HG03575 (cell line): Measurements from ENCODE around the gene GALNS.

ENCODE experiments used
- ATAC-seq: cut with Tn5 transposase; IDR thresholded peaks from one replicate; pipeline ENCODE4 v1.9.1; 2021; ENCODE audit not compliant: unreplicated experiment, insufficient number of reproducible peaks, low FRiP score; ENCODE audit errors: extremely low read depth

GALNS gene

DNA sequence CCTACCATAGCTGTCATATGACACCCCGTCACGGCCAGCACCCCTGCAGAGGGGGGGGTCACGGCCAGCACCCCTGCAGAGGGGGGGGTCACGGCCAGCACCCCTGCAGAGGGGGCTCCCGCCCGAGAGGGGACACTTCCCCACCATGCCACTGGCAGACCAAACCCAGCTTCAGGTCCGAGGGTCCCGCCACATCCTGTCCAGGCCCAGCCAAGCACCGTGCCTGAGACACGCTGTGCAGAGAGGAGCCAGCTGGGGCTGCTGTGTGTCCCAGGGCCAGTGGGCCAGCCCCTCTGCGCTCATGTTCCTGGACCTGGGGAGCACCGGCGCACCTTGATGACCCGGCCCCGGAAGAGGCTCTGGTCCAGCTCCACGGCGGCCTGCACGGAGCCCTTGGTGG, 7.8 kb upstream of the GALNS start:
- no peak for ATAC-seq

DNA sequence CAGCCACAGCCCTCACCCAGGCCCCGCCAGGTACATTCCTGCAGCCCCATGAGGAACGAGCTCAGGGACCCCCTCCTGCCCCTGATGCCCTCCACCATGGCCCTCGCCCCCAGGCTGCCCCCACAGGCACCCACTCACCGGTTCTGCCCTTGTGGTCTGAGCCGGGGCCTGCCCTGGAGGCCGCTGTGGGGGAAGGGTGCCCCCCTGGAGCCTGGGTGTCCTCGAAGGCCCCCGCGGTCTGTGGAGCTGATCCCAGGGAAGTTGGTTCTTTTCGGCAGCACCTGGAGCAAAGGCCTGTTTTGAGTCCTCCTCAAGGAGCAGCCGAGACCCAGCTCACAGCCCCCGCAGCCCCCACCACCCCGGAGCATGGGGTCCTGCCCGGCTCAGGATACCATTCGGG, 7.4 kb upstream of the GALNS start:
- ATAC-seq, result no peak

DNA sequence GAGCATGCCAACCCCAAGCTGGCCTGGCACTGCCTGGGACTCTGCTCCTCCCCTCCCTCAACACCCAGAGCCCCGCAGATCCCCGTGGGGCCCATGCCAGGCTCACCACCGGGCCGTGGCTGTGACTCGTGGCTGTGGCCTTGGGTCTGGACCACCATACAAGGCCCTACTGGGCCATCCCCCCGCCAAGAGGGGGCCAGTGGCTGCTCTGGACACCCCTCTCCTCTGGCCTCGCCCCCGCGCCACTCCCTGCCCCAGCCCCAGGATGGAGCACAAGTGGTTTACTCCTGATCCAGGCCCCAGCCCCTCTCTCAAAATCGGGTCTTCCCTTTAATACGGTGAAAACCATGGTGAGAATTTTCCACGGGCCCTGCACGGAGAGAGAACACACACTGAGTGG, 6.7 kb upstream of the GALNS start:
- no peak for ATAC-seq

DNA sequence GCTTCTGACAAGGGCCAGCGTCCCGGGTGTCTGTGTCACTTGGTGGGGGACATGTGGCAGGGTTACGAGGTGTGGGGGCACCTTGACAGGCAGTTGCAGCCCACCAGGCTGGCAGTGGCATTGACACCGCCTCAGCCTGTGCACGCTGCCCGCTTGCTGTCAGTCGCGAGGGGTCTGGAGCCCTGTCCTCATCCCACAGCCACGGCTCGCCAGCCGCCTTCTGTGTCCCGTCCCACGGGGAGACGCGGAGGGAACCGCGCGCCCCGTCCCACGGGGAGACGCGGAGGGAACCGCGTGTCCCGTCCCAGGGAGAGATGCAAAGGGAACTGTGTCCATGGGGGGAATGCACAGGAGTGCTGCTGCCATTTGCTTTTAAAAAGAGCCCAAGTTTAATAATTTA, 6.2 kb upstream of the GALNS start:
- no peak for ATAC-seq

DNA sequence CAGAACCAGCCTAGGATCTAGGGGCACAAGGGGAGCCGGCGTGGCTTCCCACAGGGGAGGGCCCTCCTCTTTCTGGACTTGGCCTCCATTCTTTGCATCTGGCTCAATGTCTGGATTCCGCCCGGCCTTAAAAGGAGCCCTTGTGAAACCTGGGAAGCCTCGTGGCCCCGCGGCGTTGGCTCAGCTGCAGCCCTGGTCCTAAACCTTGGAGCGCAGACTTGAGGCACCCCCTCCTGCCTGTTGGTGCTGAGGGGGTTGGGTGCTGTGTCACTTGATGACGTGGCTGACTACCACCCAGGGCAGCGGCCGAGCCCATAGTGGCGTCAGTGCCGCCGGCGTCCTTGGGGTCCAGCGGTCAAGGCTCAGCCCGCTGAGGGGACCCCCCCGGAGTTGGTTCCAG, 4.6 kb upstream of the GALNS start:
- no peak for ATAC-seq

DNA sequence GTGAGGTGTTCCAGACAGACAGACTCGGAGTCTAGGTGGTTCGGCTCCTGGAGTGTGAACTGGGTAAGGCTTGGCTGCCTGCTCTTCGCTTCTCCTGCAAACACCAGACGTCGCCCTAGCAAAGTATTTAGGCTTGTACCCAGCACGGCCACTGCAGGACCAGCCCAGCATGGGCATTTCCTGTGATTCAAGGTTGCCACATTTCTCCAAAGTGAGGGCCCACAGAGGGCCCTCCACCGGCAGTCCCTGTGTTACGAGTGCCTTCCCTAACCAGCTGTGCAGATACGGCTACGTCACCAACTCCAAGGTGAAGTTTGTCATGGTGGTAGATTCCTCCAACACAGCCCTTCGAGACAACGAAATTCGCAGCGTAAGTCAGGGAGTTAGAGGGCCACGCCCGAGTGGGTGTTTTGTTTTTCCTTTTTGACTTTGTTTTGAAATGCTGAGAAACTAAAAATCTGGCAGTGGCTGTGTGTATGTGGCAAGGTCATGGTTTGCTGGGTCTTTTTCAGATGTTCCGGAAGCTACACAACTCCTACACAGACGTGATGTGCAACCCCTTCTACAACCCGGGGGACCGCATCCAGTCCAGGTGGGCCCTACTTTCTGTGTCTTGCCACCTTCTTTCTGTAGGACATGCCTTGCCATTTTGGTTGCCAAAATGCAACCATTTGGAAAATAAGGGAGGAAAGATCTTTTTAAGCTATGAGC, 2.8 kb upstream of the GALNS start:
- ATAC-seq, result no peak

DNA sequence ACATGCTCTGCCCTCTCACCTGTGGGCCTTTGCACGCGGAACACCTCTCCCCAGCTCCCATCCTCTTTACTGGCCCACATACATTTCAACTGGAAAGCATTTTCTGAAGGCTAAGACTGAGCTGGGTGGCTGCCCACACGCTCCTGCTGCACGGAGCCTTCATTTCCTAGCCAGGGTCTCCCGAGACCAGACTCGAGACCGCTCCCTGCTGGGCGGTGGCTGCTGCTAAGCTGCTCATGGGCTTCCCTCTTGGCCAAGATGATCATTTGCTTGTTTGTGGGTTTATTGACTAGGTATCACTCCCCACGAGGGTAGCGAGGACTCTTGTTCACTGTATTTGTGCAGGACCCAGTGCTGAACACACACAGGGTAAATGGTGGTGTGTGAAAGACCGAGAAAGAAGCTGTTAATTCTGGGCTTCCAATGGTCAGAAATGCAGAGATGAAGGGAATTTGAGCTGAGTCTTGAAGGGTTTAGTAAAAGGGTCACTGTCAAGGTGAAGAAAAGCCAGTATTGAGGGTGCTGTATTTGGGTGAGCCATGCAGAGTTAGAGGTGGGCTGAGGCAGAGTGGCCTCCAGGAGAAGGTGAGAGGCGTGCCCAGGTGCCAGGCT, 1.1 kb upstream of the GALNS start:
- no peak for ATAC-seq

DNA sequence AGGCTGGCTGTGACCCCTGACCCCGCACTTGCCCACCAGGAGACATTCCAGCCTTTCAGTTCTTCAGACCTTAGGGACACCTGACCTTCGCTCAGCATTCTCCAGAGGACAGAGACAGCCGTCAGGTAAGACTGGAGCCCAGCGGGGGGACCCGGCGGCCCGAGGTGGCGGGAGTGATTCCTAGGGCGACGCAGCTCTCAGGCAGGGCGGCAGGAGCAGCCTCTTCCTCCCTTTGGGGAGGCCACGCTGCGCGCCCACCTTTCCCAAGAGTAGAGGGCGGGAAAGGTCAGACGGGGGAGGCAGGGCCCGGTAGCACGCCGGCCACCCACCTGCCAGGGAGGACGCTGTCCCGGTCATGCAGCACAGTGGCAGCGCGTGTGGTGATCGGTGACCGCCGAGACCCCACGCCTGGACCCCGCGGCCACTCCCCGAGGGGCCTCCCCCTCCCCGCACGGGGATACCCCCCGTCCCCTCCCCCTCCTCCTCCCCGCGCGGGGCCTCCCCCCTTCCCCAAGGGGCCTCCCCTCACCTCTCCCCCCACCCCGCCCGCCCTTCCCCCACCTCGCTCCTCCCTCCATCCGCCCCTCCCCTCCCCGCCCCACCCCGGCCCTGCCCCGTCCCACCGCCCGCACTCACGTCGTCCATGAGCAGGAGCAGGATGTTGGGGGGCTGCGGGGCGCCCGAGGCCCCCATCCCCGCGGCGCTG, 472 bp downstream of the GALNS start:
- no peak for ATAC-seq

DNA sequence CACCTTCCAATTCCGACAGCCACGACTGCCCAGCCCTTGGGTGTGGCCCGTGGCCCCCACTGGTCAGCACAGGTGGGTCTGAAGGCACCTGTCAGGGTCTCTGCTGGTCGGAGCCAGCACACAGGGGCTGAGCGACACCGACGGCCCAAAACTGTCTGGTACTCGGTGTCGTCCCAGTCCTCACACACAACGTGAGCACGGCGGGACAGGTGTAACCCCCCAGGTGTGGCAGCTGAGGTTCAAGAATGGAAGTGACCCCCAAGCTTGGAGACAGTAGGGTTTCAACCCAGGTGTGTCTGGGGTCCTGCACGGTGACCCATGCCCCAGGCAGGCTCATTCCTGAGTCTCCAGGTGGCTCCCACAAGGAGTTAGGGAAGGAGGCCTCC, 1.0 kb downstream of the GALNS start:
- ATAC-seq, result no peak

DNA sequence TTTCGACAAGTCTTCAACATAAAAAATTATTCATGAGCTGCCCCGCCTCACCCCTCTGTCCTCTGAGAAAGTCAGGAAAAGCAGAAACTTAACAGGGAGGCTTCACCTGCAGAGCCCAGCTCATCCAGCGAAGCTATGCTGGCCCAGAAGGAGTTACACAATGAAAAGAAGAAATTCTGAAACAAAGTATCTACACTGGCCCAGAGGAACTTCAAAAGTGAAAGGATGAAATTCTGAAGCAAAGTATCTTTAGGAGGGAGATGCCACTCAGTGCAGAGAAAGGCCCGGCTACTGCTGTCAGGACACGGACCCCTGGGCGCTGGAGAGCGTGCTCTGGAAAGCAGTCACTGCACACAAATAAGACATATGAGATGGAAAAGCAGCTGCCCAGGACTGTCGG, 1.6 kb downstream of the GALNS start:
- no peak for ATAC-seq

DNA sequence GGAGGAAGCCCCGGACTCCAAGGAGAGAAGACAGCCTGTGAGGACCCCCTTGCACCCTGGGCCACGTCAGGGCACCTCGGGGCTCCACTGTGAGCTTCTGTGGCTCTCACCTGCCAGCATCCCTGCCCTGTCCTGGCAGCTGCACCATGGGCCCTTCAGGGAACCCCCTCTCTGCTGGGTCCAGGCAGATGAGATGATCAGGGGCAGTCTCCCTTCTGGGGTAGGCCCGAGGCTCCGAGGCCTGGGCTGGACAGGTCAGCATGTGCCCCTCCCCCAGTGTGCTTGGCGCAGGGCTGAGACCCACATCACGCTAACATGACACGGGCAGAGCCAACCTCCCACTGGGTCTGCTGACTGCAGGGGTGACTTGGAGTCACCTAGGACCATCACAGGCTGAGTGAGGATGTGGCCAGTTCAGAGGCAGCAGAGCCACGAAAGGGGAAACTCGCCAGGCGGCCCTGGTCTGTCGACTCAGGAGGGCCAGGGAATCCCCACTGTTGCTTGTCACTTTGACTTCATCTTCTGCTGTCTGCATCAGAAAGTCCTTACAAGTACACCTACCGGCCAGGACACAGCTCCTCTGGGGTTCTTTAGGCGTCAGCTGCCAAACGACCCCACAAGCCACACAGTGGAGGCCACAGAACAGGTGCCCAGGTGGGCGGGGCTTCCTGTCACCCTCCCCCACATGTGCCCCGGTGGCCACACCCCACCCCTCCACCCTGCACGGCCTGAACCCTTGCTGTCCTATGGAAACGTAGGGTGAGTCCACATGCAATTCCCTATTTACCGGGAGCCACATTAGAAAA, 2.2 kb downstream of the GALNS start:
- no peak for ATAC-seq

DNA sequence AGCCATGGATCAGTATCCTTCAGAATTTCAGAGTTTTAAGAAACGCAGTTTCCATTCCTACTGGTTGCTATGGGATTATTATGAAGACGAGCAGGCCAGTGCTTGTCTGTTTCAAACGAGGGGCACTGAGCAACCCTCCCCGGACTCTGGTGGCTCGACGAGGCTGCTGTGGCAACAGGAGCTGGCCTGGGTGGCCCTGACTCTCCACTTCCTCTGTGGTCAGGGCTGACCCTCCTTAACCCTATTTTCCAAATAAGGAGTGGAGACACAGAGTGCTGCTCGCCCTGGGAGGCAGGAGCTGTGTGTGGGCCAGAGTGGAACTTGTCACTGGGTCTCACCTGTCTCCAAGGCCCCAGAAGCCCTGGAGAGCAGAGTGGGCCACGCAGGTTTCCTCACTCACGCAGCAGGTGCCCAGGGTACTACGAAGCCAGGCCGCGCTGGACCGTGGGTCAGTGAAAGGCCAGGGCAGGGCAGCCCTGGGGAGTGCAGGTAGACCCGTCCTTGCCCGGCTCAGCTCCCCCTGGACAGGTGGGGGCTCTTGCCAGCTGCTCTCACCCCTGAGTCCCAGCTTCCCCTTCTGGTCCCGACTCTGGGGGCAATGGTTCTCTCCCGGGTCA, 3.3 kb downstream of the GALNS start:
- no peak for ATAC-seq

DNA sequence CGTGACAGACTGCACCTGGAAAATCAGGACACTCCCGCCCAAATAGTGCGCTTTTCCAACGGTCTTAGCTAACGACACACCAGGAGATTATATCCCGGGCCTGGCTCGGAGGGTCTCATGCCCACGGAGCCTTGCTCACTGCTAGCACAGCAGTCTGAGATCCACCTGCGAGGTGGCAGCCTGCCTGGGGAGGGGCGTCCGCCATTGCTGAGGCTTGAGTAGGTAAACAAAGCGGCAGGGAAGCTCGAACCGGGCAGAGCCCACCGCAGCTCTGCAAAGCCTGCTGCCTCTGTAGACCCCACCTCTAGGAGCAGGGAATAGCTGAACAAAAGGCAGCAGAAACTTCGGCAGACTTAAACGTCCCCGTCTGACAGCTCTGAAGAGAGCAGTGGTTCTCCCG, 5.1 kb downstream of the GALNS start:
- no peak for ATAC-seq

DNA sequence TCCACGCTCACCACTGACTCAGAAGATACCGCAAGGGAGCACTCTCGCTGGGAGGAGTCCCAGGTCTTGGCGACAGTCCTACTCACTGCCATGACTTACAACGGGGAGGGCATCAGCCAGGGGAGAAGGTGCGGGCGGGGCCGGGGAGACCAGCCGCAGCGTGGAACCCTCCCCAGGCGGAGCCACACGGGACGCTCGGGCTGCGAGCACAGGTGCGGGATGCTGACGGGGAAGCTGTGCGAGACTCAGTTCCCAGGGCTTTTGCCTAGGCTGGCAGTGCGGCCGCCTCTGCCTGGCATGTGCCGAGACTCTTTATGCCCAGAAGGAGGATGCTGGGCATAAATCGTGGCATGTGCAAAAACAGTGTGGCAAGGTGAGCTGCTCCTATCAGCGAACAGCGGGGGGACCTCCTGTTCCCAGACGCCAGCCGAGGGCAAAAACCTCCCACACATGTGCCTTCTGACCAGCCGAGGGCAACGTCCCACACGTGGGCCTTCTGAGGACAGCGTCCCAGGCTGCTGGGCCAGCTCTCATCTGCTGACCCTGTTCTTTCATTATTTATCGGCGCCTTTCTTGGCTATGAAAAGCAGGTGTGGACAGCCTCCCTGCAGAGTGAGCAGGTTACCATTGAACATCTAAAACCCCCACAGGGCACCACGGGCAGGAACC, 6.1 kb downstream of the GALNS start:
- ATAC-seq, result no peak

DNA sequence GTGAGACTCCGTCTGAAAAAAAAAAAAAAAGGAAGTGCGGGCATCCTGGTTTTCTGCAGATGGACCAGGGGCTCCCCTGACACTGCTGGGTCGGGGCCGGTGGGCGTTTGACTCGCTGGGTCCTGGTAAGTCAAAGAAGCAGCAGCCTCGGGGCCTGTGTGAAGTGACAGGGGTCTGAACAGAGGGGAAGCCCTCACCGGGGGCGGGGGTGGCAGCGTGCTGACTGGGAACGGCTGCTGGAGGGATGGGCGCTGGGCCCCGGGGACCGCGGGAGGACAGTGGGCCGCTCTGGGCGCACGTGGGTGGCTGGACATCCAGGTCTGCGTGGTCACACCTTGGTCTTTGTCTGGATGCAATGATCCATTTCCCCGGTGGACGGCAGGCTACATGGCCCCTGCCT, 8.2 kb downstream of the GALNS start:
- ATAC-seq, result no peak

DNA sequence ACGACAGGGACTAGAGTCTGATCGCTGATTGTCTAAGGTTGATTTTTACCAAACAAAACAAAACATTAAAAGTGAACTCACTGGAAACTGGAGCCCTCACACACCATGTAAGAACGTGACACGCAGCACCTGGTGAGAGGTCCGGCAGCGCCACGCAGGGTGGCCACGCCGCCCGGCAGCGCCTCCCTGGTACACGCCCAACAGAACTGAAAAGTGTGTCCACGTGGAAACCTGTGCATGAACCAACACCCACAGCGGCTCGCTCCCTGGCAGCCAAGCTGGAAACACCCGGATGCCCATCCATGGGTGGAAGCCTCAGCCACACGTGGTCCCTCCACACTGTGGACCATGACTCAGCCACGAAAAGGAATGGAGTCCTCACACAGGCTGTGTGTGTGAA, 9.1 kb downstream of the GALNS start:
- no peak for ATAC-seq

DNA sequence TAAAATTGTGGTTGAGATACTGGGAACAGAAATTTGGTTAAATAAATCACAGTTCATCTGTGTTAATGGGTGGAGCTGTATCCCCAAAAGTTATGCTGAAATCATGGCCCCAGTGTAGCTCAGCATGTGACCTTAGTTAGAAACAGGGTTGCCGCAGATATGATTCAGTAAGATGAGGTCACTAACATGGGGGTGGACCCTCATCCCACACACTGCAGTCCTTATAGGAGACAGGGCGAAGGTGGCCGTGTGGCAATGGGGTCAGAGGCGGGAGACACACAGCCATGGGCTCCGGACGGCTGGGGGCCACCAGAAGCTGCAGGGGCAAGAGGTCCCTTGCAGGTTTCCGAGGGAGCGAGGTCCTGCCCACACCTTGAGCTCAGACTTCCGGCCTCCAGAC, 10.7 kb downstream of the GALNS start:
- no peak for ATAC-seq

DNA sequence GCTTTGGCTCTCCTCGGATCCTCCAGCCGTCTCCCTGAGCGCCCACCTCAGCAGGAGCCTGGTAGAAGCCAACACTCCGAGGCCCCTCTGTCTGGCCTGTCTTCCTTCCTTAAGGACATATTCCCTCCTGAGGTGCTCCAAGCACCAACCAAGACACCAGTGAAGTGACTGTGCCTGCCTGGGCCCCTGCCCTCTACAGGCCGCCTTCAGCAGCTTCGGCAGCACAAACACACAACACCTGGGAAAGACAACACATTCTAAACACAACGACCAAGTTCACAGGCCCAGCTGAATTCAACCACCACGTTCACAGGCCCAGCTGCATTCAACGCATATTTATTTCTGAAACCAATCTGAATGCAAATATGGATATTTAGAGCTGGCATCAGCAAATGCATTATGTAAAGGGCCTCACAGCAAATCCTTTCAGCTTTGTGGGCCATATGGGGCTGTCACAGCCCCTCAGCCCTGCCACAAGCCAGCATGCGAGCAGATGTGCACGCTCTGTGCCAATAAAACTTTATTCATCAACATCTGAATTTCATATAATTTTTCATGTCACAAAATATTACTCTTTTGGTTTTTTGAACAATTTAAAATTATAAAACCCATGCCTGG, 12.2 kb downstream of the GALNS start:
- ATAC-seq, result no peak
